GM12878 (cell line): ENCODE results near the gene JPH4. TPM values are rescaled to one million over a fixed set of nuclear protein-coding genes. Genes with fewer than 3 reads are reported as not detected.

Experiments used
- ATAC-seq: fragments of 200-7000 bp; cut with Tn5 transposase; 3 replicates; pipeline ENCODE4 v1.9.1; 2020; ENCODE audit warnings: mild to moderate bottlenecking, moderate library complexity
- BruUV-seq: library from RNA; stranded (reverse); fragments of 400-500 nt; replicated peaks from 2 replicates; lab custom pipeline; 2021; lab: Mats Ljungman, UMichigan
- CTCF ChIA-PET: fragments of 300-600 bp; sonication (Branson Sonifier 250); formaldehyde crosslinking; extraction: SDS; loops from one replicate; lab custom pipeline; 2021; ENCODE audit warnings: inconsistent platforms; lab: Yijun Ruan, JAX
- POLR2A ChIA-PET: fragments of 350-600 bp; formaldehyde crosslinking; extraction: SDS; loops from one replicate; lab custom pipeline; 2021; ENCODE audit warnings: inconsistent platforms; lab: Charles Lee
- RAD21 ChIA-PET: fragments of 300-600 bp; sonication (Branson Sonifier 250); formaldehyde crosslinking; loops from one replicate; lab custom pipeline; 2023; ENCODE audit warnings: antibody characterized with exemption; ENCODE audit not compliant: unreplicated experiment; lab: Charles Lee
- SMC1A ChIA-PET: fragments of 300-600 bp; sonication (Branson Sonifier 250); formaldehyde crosslinking; loops from one replicate; lab custom pipeline; 2023; ENCODE audit not compliant: unreplicated experiment, uncharacterized antibody; lab: Charles Lee
- DNase-seq: peaks from one replicate; pipeline ENCODE4 v3.0.0-alpha.2; 2011; ENCODE audit warnings: low read depth, low spot score
- FAIRE-seq: peaks from 3 replicates; lab custom pipeline; 2011; peaks lifted over from hg19 to GRCh38; lab: Jason Lieb, UNC
- H2AFZ ChIP-seq: 2 replicates; pipeline ENCODE4 v1.6.0; 2011; ENCODE audit warnings: low read depth, low read length, control low read depth; ENCODE audit not compliant: control insufficient read depth
- H3K27ac ChIP-seq: 2 replicates; pipeline ENCODE4 v1.5.1; 2011; ENCODE audit warnings: control low read depth; ENCODE audit not compliant: control insufficient read depth, insufficient read depth
- H3K27me3 ChIP-seq, 2 experiments: replicated peaks in 1 of 2; 2 replicates each; pipeline versions ENCODE4 v1.6.0 to v1.6.1; 2011; ENCODE audit warnings: low read length in 1 of 2; ENCODE audit not compliant: control insufficient read depth in 2 of 2, insufficient read depth in 2 of 2
- H3K36me3 ChIP-seq, 2 experiments: 2 replicates each; pipeline ENCODE4 v1.5.1; 2011; ENCODE audit warnings: low read length in 1 of 2; ENCODE audit not compliant: control insufficient read depth in 2 of 2, insufficient read depth in 2 of 2
- H3K4me1 ChIP-seq: 2 replicates; pipeline ENCODE4 v1.6.1; 2011; ENCODE audit warnings: mild to moderate bottlenecking, low read length, moderate library complexity, mixed read lengths; ENCODE audit not compliant: control insufficient read depth, insufficient read depth
- H3K4me2 ChIP-seq: 2 replicates; pipeline ENCODE4 v1.6.0; 2011; ENCODE audit warnings: control low read depth; ENCODE audit not compliant: control insufficient read depth, insufficient read depth
- H3K4me3 ChIP-seq: fragments of 200-600 bp; sonication (generic); 2 replicates; pipeline ENCODE4 v1.5.1; 2016
- H3K79me2 ChIP-seq: 2 replicates; pipeline ENCODE4 v1.6.0; 2011; ENCODE audit warnings: low read length; ENCODE audit not compliant: control insufficient read depth, insufficient read depth
- H3K9ac ChIP-seq: 2 replicates; pipeline ENCODE4 v1.8.0; 2011; ENCODE audit warnings: low read length, control low read depth, mixed read lengths; ENCODE audit not compliant: control insufficient read depth, insufficient read depth
- H3K9me3 ChIP-seq: replicated peaks from 3 replicates; pipeline ENCODE4 v1.5.1; 2011; ENCODE audit warnings: mild to moderate bottlenecking, low read length; ENCODE audit not compliant: control insufficient read depth, insufficient read depth
- H4K20me1 ChIP-seq: 2 replicates; pipeline ENCODE4 v1.6.0; 2011; ENCODE audit not compliant: control insufficient read depth, insufficient read depth
- ATF7 ChIP-seq: fragments of 450-650 bp; IDR thresholded peaks from 2 replicates; pipeline ENCODE4 v1.6.1; 2016; ENCODE audit warnings: low read depth, mild to moderate bottlenecking
- BCL11A ChIP-seq: IDR thresholded peaks from 2 replicates; pipeline ENCODE4 v1.6.1; 2011; ENCODE audit warnings: low read depth, low read length
- CREM ChIP-seq: IDR thresholded peaks from 2 replicates; pipeline ENCODE4 v1.6.1; 2014; ENCODE audit warnings: antibody characterized with exemption, low read depth
- EP300 ChIP-seq, 2 experiments: fragments of 150-350 bp in 1 of 2; IDR thresholded peaks; 2 replicates each; pipeline ENCODE4 v1.6.1; 2011 to 2012; ENCODE audit warnings: low read depth in 2 of 2, low read length in 2 of 2, borderline replicate concordance in 1 of 2, improper control_type of control experiment in 1 of 2, inconsistent platforms in 1 of 2; ENCODE audit not compliant: control insufficient read depth in 1 of 2
- ESRRA ChIP-seq: IDR thresholded peaks from 2 replicates; pipeline ENCODE4 v1.6.1; 2012; ENCODE audit warnings: mild to moderate bottlenecking, low read length, improper control_type of control experiment
- FOS ChIP-seq: IDR thresholded peaks from 3 replicates; pipeline ENCODE4 v1.6.1; 2011; ENCODE audit warnings: borderline replicate concordance; ENCODE audit not compliant: insufficient read length; ENCODE audit errors: extremely low read depth
- FOXM1 ChIP-seq: IDR thresholded peaks from 2 replicates; pipeline ENCODE4 v1.6.1; 2012; ENCODE audit warnings: low read depth, mild to moderate bottlenecking, inconsistent platforms, low read length, moderate library complexity
- JUNB ChIP-seq: IDR thresholded peaks from 2 replicates; pipeline ENCODE4 v1.6.1; 2016; ENCODE audit warnings: antibody characterized with exemption, mild to moderate bottlenecking
- KLF5 ChIP-seq: fragments of 450-650 bp; IDR thresholded peaks from 2 replicates; pipeline ENCODE4 v1.6.1; 2014; ENCODE audit warnings: mild to moderate bottlenecking; ENCODE audit not compliant: partially characterized antibody
- NFIC ChIP-seq: IDR thresholded peaks from 2 replicates; pipeline ENCODE4 v1.6.1; 2012; ENCODE audit warnings: low read depth, mild to moderate bottlenecking, inconsistent platforms, low read length, moderate library complexity
- PAX8 ChIP-seq: fragments of 450-650 bp; IDR thresholded peaks from 2 replicates; pipeline ENCODE4 v1.6.1; 2017; ENCODE audit warnings: mild to moderate bottlenecking, moderate library complexity
- PML ChIP-seq: IDR thresholded peaks from 2 replicates; pipeline ENCODE4 v1.6.1; 2012; ENCODE audit warnings: low read length, inconsistent platforms
- RB1 ChIP-seq: fragments of 450-650 bp; formaldehyde crosslinking; IDR thresholded peaks from 2 replicates; pipeline ENCODE4 v1.6.1; 2017; ENCODE audit warnings: mild to moderate bottlenecking, borderline replicate concordance
- RUNX3 ChIP-seq: IDR thresholded peaks from 2 replicates; pipeline ENCODE4 v1.6.1; 2012; ENCODE audit warnings: low read length, inconsistent platforms
- SIX5 ChIP-seq: IDR thresholded peaks from 2 replicates; pipeline ENCODE4 v1.6.1; 2011; ENCODE audit warnings: mild to moderate bottlenecking, low read depth, low read length, moderate library complexity; ENCODE audit not compliant: severe bottlenecking
- STAT1 ChIP-seq: fragments of 450-650 bp; conservative IDR thresholded peaks from 2 replicates; pipeline ENCODE4 v1.6.1; 2014; ENCODE audit warnings: antibody characterized with exemption, mild to moderate bottlenecking
- TCF7 ChIP-seq: IDR thresholded peaks from 2 replicates; pipeline ENCODE4 v1.6.1; 2014; ENCODE audit warnings: antibody characterized with exemption, borderline replicate concordance
- ZNF217 ChIP-seq: fragments of 450-650 bp; IDR thresholded peaks from 2 replicates; pipeline ENCODE4 v1.6.1; 2017; ENCODE audit warnings: antibody characterized with exemption, mild to moderate bottlenecking
- WGBS: methylation state at CpG from one replicate; pipeline ENCODE4 v1.1.6; 2016; ENCODE audit warnings: low lambda C conversion rate; ENCODE audit not compliant: insufficient replicate concordance, insufficient coverage; ENCODE audit errors: missing lambda C conversion rate; 5-methylcytosine and 5-hydroxymethylcytosine counted together
- in situ Hi-C: fragments of 300-500 bp; cut with MboI; formaldehyde crosslinking; loops from 9 replicates; pipeline ENCODE4 v1.14.3; 2018; ENCODE audit warnings: mixed read lengths
- intact Hi-C: fragments of 100-400 bp; cut with micrococcal nuclease; formaldehyde crosslinking; loops from one replicate; pipeline ENCODE4 v1.14.2; 2022; ENCODE audit not compliant: unreplicated experiment
- polyA plus RNA-seq, 11 experiments: library from polyadenylated mRNA; depleted of rRNA in 4 of 11; unstranded in 6 of 11; stranded (reverse) in 5 of 11; fragments of >200 nt; fragmentation: Nextera tagmentation in 4 of 11; fragmentation: Illumina TruSeq in 1 of 11; extraction: Ambion mirVana in 4 of 11; extraction: Trizol in 1 of 11; gene quantifications; 1 replicate in 1 of 11; 2 replicates in 10 of 11; pipeline versions ENCODE4 v1.2.1 to v1.2.3, GENCODE V29; 2011 to 2016; ENCODE audit warnings: inconsistent platforms in 2 of 11, missing spikeins in 2 of 11, low read depth in 1 of 11
- total RNA-seq, 4 experiments: library from RNA; depleted of rRNA in 3 of 4; stranded (reverse); fragments of >200 nt in 3 of 4; fragmentation: Illumina TruSeq in 1 of 4; extraction: Trizol in 1 of 4; gene quantifications; 2 replicates each; pipeline versions ENCODE4 v1.2.1 to v1.2.3, GENCODE V29; 2013 to 2021
- TF ChIP-seq, protein P1 (sequence below): fragments of 450-650 bp; IDR thresholded peaks from 2 replicates; pipeline ENCODE4 v1.6.1; 2018; ENCODE audit warnings: mild to moderate bottlenecking, low read depth, moderate library complexity; ENCODE audit not compliant: partially characterized antibody
- TF ChIP-seq, protein P2 (sequence below): fragments of 150-350 bp; IDR thresholded peaks from 2 replicates; pipeline ENCODE4 v1.6.1; 2014; ENCODE audit warnings: mild to moderate bottlenecking, low read depth, low read length

JPH4 gene
- total and polyA plus RNA-seq, 10 of the 15 experiments (the other 5 are each of a cell fraction or from before 2014, with no cell fraction given), result 0.48 to 10.3 (median 3.8) TPM

DNA sequence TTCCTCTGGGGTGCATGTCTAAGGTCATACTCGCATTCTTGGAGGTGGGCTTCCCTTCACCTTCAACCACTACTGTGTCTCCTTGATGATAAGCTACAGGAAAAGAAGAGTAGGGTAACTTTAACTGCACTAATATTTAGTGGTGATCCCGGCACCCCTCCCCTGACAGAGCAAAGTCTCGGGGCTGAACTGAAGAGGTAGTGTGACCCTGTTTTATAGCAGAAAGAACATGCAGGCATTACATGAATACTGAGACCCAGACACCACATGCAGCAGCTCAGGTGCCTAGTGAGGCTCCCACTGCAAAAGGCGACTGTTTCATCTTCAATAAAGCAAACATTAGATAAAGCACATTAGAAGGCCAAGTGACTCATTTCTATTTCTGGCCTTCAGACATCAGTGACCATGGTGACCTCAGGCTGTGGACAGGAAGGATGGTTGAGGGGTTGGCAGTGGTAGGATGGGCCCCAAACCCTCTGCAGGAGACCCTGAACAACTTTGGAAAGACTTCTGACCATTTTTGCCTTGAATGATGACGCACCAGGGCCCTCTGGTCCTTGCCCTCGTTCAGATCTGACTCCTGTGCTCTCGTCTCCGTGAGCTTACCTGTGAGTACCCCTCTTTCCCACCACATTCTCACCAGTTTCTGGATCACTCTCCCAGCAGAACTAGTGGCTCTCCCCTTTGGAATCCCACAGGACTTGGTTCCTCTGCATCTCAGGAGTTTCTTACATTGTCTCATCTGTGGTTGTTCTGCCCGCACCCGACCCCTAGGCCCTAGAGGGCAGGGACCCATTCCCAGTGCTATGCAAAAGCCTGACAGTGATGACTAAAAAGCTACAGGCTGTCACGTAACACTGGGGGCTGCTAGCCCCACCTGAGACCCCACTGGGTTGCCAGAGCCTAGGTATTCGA is 23.8 kb upstream of the JPH4 start (continued):
- TF ChIP-seq, protein P1, sequence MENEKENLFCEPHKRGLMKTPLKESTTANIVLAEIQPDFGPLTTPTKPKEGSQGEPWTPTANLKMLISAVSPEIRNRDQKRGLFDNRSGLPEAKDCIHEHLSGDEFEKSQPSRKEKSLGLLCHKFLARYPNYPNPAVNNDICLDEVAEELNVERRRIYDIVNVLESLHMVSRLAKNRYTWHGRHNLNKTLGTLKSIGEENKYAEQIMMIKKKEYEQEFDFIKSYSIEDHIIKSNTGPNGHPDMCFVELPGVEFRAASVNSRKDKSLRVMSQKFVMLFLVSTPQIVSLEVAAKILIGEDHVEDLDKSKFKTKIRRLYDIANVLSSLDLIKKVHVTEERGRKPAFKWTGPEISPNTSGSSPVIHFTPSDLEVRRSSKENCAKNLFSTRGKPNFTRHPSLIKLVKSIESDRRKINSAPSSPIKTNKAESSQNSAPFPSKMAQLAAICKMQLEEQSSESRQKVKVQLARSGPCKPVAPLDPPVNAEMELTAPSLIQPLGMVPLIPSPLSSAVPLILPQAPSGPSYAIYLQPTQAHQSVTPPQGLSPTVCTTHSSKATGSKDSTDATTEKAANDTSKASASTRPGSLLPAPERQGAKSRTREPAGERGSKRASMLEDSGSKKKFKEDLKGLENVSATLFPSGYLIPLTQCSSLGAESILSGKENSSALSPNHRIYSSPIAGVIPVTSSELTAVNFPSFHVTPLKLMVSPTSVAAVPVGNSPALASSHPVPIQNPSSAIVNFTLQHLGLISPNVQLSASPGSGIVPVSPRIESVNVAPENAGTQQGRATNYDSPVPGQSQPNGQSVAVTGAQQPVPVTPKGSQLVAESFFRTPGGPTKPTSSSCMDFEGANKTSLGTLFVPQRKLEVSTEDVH, result no peak
- TF ChIP-seq PML (no peak), PAX8 (no peak), FOXM1 (peak; percentile 23; the same call in 1 of the 2 replicates), RUNX3 (peak; percentile 73), EP300 (IDR thresholded peaks at IDR 0.05; ENCODE audit: borderline replicate concordance in 1 of 2, control insufficient read depth in 1 of 2, low read depth in 2 of 2, low read length in 2 of 2) (no peak), CREM (peak; percentile 55), SIX5 (no peak)

DNA sequence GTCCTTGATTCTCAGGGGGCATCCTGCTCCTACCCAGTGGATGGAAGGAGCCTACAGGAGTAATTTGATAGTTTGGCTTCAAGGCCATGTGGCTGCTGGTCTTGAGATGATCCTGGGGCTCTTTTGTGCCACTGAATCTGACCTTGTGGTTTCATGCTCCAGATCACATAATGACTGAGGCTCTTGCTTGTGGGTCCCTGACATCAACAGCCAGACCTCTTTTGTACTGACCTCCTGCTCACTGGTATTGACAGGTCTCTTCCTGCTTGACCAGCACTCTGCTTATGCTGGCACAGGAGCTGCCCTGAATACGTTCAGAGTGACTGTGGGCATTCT is 23.2 kb upstream of the JPH4 start:
- Histone ChIP-seq H3K9ac (no peak overlapping the region), H3K9me3 (no peaks in the 10 kb centered on the region; the same call in 2 of the 3 replicates), H3K27me3 (no peaks in the 10 kb centered on the region), H3K36me3 (no peaks in the 10 kb centered on the region), H4K20me1 (no peaks in the 10 kb centered on the region), H2AFZ (peak overlapping the region; percentile 9; the same call in 1 of the 2 replicates), H3K27ac (no peak overlapping the region), H3K4me3 (no peak overlapping the region), H3K4me2 (0 out of 2 replicates have a peak overlapping the region, but pooled peaks have one; percentile 34), H3K4me1 (peaks cover 49% of the 10 kb centered on the region), H3K79me2 (no peaks in the 10 kb centered on the region)
- FAIRE-seq (no peak), DNase-seq (peak; percentile 42), ATAC-seq (peak; percentile 69)
- intact Hi-C loops (no loop called here), in situ Hi-C loops (no loop called here)
- ChIA-PET POLR2A (no interaction called here), CTCF (interaction anchor here (1.4 to 3.3 kb wide), 3 partner anchors 13 to 64 kb away, joined by 4 to 18 read pairs (median 5); no protein-coding TSS in a partner anchor), SMC1A (interaction anchor here (0.6 to 1.9 kb wide), 5 partner anchors 13 to 198 kb away, joined by 3 to 7 read pairs (median 4); no protein-coding TSS in a partner anchor), RAD21 (no interaction called here)
- WGBS, result 0% methylated on average over 1 of the region's 1 CpG
- no TSS peak for BruUV-seq
- no peak for TF ChIP-seq TCF7
- TF ChIP-seq RB1, result no peak
- TF ChIP-seq BCL11A, result peak; percentile 31; the same call in 1 of the 2 replicates
- no peak for TF ChIP-seq ESRRA
- no peak for TF ChIP-seq ZNF217
- no peak for TF ChIP-seq JUNB
- TF ChIP-seq STAT1, result no peak
- peak; percentile 27; the same call in 1 of the 2 replicates for TF ChIP-seq NFIC
- TF ChIP-seq FOS, result no peak
- no peak for TF ChIP-seq KLF5
- TF ChIP-seq, protein P2, sequence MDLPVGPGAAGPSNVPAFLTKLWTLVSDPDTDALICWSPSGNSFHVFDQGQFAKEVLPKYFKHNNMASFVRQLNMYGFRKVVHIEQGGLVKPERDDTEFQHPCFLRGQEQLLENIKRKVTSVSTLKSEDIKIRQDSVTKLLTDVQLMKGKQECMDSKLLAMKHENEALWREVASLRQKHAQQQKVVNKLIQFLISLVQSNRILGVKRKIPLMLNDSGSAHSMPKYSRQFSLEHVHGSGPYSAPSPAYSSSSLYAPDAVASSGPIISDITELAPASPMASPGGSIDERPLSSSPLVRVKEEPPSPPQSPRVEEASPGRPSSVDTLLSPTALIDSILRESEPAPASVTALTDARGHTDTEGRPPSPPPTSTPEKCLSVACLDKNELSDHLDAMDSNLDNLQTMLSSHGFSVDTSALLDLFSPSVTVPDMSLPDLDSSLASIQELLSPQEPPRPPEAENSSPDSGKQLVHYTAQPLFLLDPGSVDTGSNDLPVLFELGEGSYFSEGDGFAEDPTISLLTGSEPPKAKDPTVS, result no peak
- no peak for TF ChIP-seq ATF7
